Neural progenitor cell (in vitro differentiated cells): ENCODE measurements around the gene CNPY1. TPM values are rescaled to one million over a fixed set of nuclear protein-coding genes. Genes with fewer than 3 reads are reported as not detected.

Experiments
- DNase-seq: peaks from one replicate; pipeline ENCODE4 v3.0.0-alpha.2; 2016; ENCODE audit warnings: low spot score
- H2AFZ ChIP-seq: fragments of 200-600 bp; sonication (generic); replicated peaks from 2 replicates; pipeline ENCODE4 v1.6.1; 2016; ENCODE audit warnings: antibody characterized with exemption
- H3F3A ChIP-seq: fragments of 200-600 bp; sonication (generic); 2 replicates; pipeline ENCODE4 v1.6.1; 2016; ENCODE audit warnings: antibody characterized with exemption, low read depth
- H3K27ac ChIP-seq: fragments of 200-600 bp; sonication (generic); 2 replicates; pipeline ENCODE4 v1.5.1; 2016; ENCODE audit warnings: mild to moderate bottlenecking
- H3K27me3 ChIP-seq: fragments of 200-600 bp; sonication (generic); 2 replicates; pipeline ENCODE4 v1.6.1; 2016; ENCODE audit warnings: mild to moderate bottlenecking, moderate library complexity
- H3K36me3 ChIP-seq: fragments of 200-600 bp; sonication (generic); 2 replicates; pipeline ENCODE4 v1.5.1; 2016
- H3K4me1 ChIP-seq: fragments of 200-600 bp; sonication (generic); 2 replicates; pipeline ENCODE4 v1.6.1; 2016; ENCODE audit warnings: mixed run types
- H3K4me2 ChIP-seq: fragments of 200-600 bp; sonication (generic); 2 replicates; pipeline ENCODE4 v1.6.1; 2016
- H3K4me3 ChIP-seq: fragments of 200-600 bp; sonication (generic); 2 replicates; pipeline ENCODE4 v1.5.1; 2016
- H3K79me2 ChIP-seq: fragments of 200-600 bp; sonication (generic); 2 replicates; pipeline ENCODE4 v1.6.1; 2016; ENCODE audit warnings: low read depth
- H3K9ac ChIP-seq: fragments of 200-600 bp; sonication (generic); 2 replicates; pipeline ENCODE4 v1.6.1; 2016
- H3K9me3 ChIP-seq: fragments of 200-600 bp; sonication (generic); 2 replicates; pipeline ENCODE4 v1.5.1; 2016; ENCODE audit warnings: low read depth
- H4K20me1 ChIP-seq: fragments of 200-600 bp; sonication (generic); 2 replicates; pipeline ENCODE4 v1.6.1; 2016; ENCODE audit warnings: low read depth
- H3K27ac Mint-ChIP-seq: 3 replicates; pipeline ENCODE4 v1.8.0; 2021; ENCODE audit warnings: mixed read lengths
- H3K27me3 Mint-ChIP-seq: 2 replicates; pipeline ENCODE4 v1.8.0; 2022; ENCODE audit warnings: low read depth, mild to moderate bottlenecking, inconsistent platforms, moderate library complexity, mixed read lengths; ENCODE audit not compliant: insufficient read depth
- H3K36me3 Mint-ChIP-seq: 3 replicates; pipeline ENCODE4 v1.8.0; 2021; ENCODE audit warnings: mixed read lengths
- H3K4me1 Mint-ChIP-seq: 3 replicates; pipeline ENCODE4 v1.8.0; 2021; ENCODE audit warnings: mixed read lengths
- H3K4me3 Mint-ChIP-seq: 3 replicates; pipeline ENCODE4 v1.8.0; 2021; ENCODE audit warnings: mild to moderate bottlenecking, moderate library complexity, mixed read lengths
- H3K9me3 Mint-ChIP-seq: 3 replicates; pipeline ENCODE4 v1.8.0; 2020; ENCODE audit warnings: mixed read lengths
- EZH2 ChIP-seq: fragments of 200-600 bp; sonication (generic); IDR thresholded peaks from 2 replicates; pipeline ENCODE4 v1.6.1; 2017; ENCODE audit warnings: antibody characterized with exemption, mild to moderate bottlenecking, moderate library complexity
- EZH2phosphoT487 ChIP-seq: fragments of 200-600 bp; sonication (generic); IDR thresholded peaks from 2 replicates; pipeline ENCODE4 v1.6.1; 2017; ENCODE audit warnings: antibody characterized with exemption
- total RNA-seq: library from RNA; depleted of rRNA; stranded (reverse); fragments of >200 nt; gene quantifications from 2 replicates; pipeline ENCODE4 v1.2.3, GENCODE V29; 2015; ENCODE audit warnings: low replicate concordance
- TF ChIP-seq, protein P1 (sequence below): fragments of 200-600 bp; sonication (generic); IDR thresholded peaks from 2 replicates; pipeline ENCODE4 v1.5.1; 2017; ENCODE audit warnings: antibody characterized with exemption, mild to moderate bottlenecking

CNPY1 gene
- total RNA-seq, 1 donor from 2014 or later: not detected

DNA sequence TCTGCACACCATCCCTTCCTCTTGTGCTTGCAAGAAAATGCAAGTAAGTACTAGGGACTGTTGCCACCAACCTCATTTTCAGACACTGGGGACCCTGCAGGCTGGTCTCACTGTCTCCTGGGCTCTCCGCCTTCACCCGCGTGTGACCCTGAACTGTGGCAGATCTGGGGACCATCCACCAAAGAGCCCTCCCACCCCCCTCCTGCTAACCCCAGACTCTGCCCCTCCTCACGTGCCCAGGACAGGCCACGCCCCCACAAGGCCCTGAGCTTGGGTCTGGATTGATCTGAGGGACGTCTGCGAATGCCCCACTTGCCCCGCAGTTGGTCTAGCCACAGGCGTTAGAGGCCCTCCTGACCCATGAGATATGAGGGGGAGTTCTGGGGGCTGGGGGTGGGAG is 8.1 kb downstream of the CNPY1 start:
- Histone ChIP-seq H3K27me3 (peaks cover 70% of the 10 kb centered on the region), H2AFZ (no peak overlapping the region), H3K36me3 (no peaks in the 10 kb centered on the region), H3K9me3 (no peaks in the 10 kb centered on the region), H4K20me1 (peaks cover 3% of the 10 kb centered on the region), H3K4me3 (no peak overlapping the region), H3K79me2 (no peaks in the 10 kb centered on the region), H3F3A (peaks cover 3% of the 10 kb centered on the region), H3K4me1 (peaks cover 32% of the 10 kb centered on the region), H3K4me2 (no peak overlapping the region), H3K9ac (no peak overlapping the region), H3K27ac (no peak overlapping the region)
- Mint-ChIP-seq H3K4me1 (peaks cover 66% of the 10 kb centered on the region), H3K27me3 (peaks cover 23% of the 10 kb centered on the region), H3K9me3 (no peaks in the 10 kb centered on the region), H3K4me3 (peak overlapping the region; percentile 60), H3K27ac (peak overlapping the region; percentile 50), H3K36me3 (no peaks in the 10 kb centered on the region)
- TF ChIP-seq, protein P1, sequence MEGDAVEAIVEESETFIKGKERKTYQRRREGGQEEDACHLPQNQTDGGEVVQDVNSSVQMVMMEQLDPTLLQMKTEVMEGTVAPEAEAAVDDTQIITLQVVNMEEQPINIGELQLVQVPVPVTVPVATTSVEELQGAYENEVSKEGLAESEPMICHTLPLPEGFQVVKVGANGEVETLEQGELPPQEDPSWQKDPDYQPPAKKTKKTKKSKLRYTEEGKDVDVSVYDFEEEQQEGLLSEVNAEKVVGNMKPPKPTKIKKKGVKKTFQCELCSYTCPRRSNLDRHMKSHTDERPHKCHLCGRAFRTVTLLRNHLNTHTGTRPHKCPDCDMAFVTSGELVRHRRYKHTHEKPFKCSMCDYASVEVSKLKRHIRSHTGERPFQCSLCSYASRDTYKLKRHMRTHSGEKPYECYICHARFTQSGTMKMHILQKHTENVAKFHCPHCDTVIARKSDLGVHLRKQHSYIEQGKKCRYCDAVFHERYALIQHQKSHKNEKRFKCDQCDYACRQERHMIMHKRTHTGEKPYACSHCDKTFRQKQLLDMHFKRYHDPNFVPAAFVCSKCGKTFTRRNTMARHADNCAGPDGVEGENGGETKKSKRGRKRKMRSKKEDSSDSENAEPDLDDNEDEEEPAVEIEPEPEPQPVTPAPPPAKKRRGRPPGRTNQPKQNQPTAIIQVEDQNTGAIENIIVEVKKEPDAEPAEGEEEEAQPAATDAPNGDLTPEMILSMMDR: no peak
- TF ChIP-seq EZH2 (no peak), EZH2phosphoT487 (no peak)
- peak; percentile 28 for DNase-seq

DNA sequence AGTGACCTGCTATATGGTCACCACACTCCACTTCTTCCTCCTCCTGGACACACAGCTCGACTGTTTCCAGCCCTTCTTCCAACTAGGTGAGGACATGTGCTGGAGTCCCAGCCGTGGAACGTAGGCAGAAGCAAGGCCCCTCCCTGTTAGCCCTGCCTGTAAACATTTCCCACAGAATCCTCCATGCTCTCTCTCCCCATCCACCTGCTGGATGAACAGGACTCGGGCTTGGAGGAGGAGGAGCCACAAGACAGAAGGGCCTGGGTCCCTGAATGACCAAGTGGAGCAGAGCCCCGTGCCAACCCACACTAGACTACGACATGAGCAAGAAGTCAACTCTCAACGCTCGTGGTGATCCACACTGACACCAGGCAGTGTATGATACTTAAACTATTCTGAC is 9.9 kb downstream of the CNPY1 start:
- Histone ChIP-seq H3F3A (peaks cover 16% of the 10 kb centered on the region), H3K36me3 (no peaks in the 10 kb centered on the region), H3K79me2 (no peaks in the 10 kb centered on the region), H4K20me1 (peaks cover 20% of the 10 kb centered on the region), H2AFZ (no peak overlapping the region), H3K27me3 (peaks cover 88% of the 10 kb centered on the region), H3K4me2 (no peak overlapping the region), H3K9me3 (no peaks in the 10 kb centered on the region), H3K4me1 (peaks cover 37% of the 10 kb centered on the region), H3K9ac (no peak overlapping the region), H3K4me3 (no peak overlapping the region), H3K27ac (no peak overlapping the region)
- Mint-ChIP-seq H3K27ac (peak overlapping the region; percentile 53), H3K27me3 (peaks cover 38% of the 10 kb centered on the region), H3K36me3 (no peaks in the 10 kb centered on the region), H3K4me3 (peak overlapping the region; percentile 27), H3K9me3 (no peaks in the 10 kb centered on the region), H3K4me1 (peaks cover 65% of the 10 kb centered on the region)
- no peak for DNase-seq
- TF ChIP-seq, protein P1: no peak
- TF ChIP-seq EZH2phosphoT487 (no peak), EZH2 (no peak)

DNA sequence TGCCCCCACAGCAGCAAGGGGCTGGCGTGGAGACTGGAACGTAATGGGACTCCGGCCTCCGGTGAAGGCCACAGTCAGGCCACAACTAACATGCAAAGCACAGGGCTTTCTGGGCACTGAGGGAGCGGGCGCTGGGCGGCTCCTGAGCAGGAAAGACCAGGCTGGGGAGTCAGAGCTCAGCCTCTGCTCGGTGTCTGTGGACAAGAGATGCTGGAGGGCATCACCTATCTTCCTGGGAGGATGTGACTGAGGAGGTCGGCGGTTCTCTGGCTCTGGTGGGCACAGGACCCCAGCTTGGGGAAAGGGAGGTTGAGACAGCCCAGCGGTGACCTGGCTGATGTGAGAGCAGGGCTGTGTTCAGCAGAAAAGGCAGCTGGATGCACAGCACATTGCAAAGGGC is 11.7 kb downstream of the CNPY1 start:
- H2AFZ ChIP-seq: no peak overlapping the region
- no peaks in the 10 kb centered on the region for H3K9me3 ChIP-seq
- H3K4me3 ChIP-seq: no peak overlapping the region
- Mint-ChIP-seq H3K36me3 (peaks cover 4% of the 10 kb centered on the region), H3K4me1 (peaks cover 61% of the 10 kb centered on the region), H3K27me3 (peaks cover 45% of the 10 kb centered on the region), H3K27ac (peak overlapping the region; percentile 28), H3K9me3 (no peaks in the 10 kb centered on the region), H3K4me3 (no peak overlapping the region)
- TF ChIP-seq EZH2 (no peak), EZH2phosphoT487 (no peak)
- TF ChIP-seq, protein P1: no peak
- H3K27me3 ChIP-seq: peaks cover 92% of the 10 kb centered on the region
- peaks cover 34% of the 10 kb centered on the region for H3K4me1 ChIP-seq
- H3K4me2 ChIP-seq: no peak overlapping the region
- H3K27ac ChIP-seq: no peak overlapping the region
- no peak overlapping the region for H3K9ac ChIP-seq
- H4K20me1 ChIP-seq: peaks cover 26% of the 10 kb centered on the region
- H3K79me2 ChIP-seq: no peaks in the 10 kb centered on the region
- H3K36me3 ChIP-seq: no peaks in the 10 kb centered on the region
- peaks cover 26% of the 10 kb centered on the region for H3F3A ChIP-seq
- no peak for DNase-seq
